HG03039 (cell line): ENCODE measurements around the gene VPS33A.

Source experiments
- ATAC-seq: cut with Tn5 transposase; IDR thresholded peaks from one replicate; pipeline ENCODE4 v1.9.1; 2021; ENCODE audit warnings: mild to moderate bottlenecking, moderate library complexity; ENCODE audit not compliant: unreplicated experiment

VPS33A gene

GRCh38 chr12:122184517-122184916, 81.8 kb downstream of the VPS33A start:
- no peak for ATAC-seq

- no peak for ATAC-seq
Measured at GRCh38 chr12:122183588-122183940, 82.7 kb downstream of the VPS33A start.

- ATAC-seq, result no peak
Measured at GRCh38 chr12:122182887-122183587, 83.3 kb downstream of the VPS33A start, which contains the start of gene LRRC43. Gene LRRC43 (plus strand): TSS chr12:122183123. CDS start chr12:122183145, 22 bp downstream.
